ENCODE results near the gene GALNS. TPM values are rescaled to one million over a fixed set of nuclear protein-coding genes. Genes with fewer than 3 reads are reported as not detected.

GALNS gene
- total and polyA plus RNA-seq, 2 of the 8 experiments (the other 6 are each of a cell fraction or from before 2014, with no cell fraction given) = 8.9 to 17.8 TPM

DNA sequence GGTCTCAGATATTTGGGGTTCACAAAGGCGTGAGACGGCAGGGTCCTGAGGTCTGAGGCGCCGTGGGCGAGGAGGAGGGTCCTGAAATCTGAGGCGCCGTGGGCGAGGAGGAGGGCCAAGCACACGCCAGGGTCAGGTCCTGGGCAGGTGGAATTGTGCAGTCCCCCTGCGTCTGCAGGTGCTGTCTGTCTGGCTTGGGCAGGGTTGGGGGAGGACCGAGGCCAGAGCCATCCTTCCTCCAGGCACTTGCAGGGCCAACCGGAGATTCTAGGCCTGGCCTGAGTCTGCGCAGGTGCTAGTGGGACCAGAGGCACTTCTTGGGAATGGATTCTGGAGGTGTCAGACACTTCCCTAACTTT is 42.6 kb downstream of the GALNS start:
- H3K14ac ChIP-seq (ENCODE audit: insufficient read length) = no peak overlapping the region
- H3K18ac ChIP-seq (ENCODE audit: extremely low read depth, low read length) = no peak overlapping the region
- H3K79me2 ChIP-seq (ENCODE audit: control insufficient read depth in 1 of 2, insufficient read depth in 2 of 2, low read length in 2 of 2) = peaks cover 0 to 18% of the 10 kb centered on the region in 2 experiments; a peak in 2 of 4 replicates
- no peak overlapping the region for H3K4me3 ChIP-seq (ENCODE audit: extremely low read depth in 1 of 4, insufficient read depth in 2 of 4, low read depth in 3 of 4, low read length in 4 of 4)
- FAIRE-seq = no peak
- no peak overlapping the region for H3K4ac ChIP-seq (replicated peaks; ENCODE audit: insufficient read length, low read depth, low read length)
- no peak overlapping the region for H2BK120ac ChIP-seq (replicated peaks; ENCODE audit: low read depth, low read length)
- no peaks in the 10 kb centered on the region for H3K9me3 ChIP-seq (ENCODE audit: insufficient read depth in 2 of 2, low read depth in 1 of 2, low read length in 1 of 2)
- H3K79me1 ChIP-seq (ENCODE audit: low read depth, low read length) = 0 out of 2 replicates have a peak, but pooled peaks cover 4% of the 10 kb centered on the region
- H4K8ac ChIP-seq (ENCODE audit: extremely low read depth, insufficient read depth, low read length) = no peak overlapping the region
- no peak overlapping the region for H4K91ac ChIP-seq (replicated peaks; ENCODE audit: insufficient read length, low read length)
- no peaks in the 10 kb centered on the region for H3K27me3 ChIP-seq (replicated peaks in 1 of 4; ENCODE audit: control insufficient read depth in 3 of 4, extremely low read depth in 1 of 4, insufficient read depth in 3 of 4, low read length in 3 of 4)
- H3K23ac ChIP-seq (ENCODE audit: insufficient read length) = no peak overlapping the region
- peaks cover 3 to 16% (median 8%) of the 10 kb centered on the region in 4 experiments for H3K36me3 ChIP-seq (ENCODE audit: control insufficient read depth in 2 of 4, insufficient read depth in 4 of 4, low read length in 3 of 4)
- no peak overlapping the region for H3K56ac ChIP-seq (replicated peaks; ENCODE audit: insufficient read length, low read depth, low read length)
- H3K9ac ChIP-seq (replicated peaks in 1 of 4; ENCODE audit: extremely low read depth in 1 of 4, low read depth in 3 of 4, low read length in 3 of 4) = no peak overlapping the region
- no peak overlapping the region for H2BK20ac ChIP-seq (ENCODE audit: low read length)
- no peak overlapping the region for H2AK5ac ChIP-seq (ENCODE audit: low read depth, low read length)
- no peak overlapping the region for H4K5ac ChIP-seq (ENCODE audit: insufficient read length, low read depth, low read length)
- H2BK5ac ChIP-seq (ENCODE audit: low read depth, low read length) = peak overlapping the region; percentile 44; the same call in 1 of the 2 replicates
- peaks cover 0 to 11% (median 4%) of the 10 kb centered on the region in 4 experiments; a peak in 5 of 7 replicates for H3K4me1 ChIP-seq (replicated peaks in 1 of 4; ENCODE audit: control insufficient read depth in 3 of 4, insufficient read depth in 4 of 4, low read length in 3 of 4)
- POLR2A ChIA-PET (ENCODE audit: partially characterized antibody) = interaction anchor here (1.3 to 5.5 kb wide), 3 partner anchors 9 to 43 kb away, joined by 3 to 25 read pairs (median 4); partner anchors contain the start of genes CDT1, GALNS and TRAPPC2L
- H3K27ac ChIP-seq (ENCODE audit: low read depth, low read length) = no peak overlapping the region
- no peak overlapping the region for H2BK15ac ChIP-seq (ENCODE audit: low read length)
- no peak overlapping the region for H2AFZ ChIP-seq (ENCODE audit: low read length)
- H3K4me2 ChIP-seq (ENCODE audit: insufficient read depth in 1 of 2, low read depth in 2 of 2, low read length in 2 of 2) = no peak overlapping the region
- peaks cover 10% of the 10 kb centered on the region for H3K23me2 ChIP-seq (ENCODE audit: low read depth, low read length)
- H2BK12ac ChIP-seq (ENCODE audit: low read depth, low read length) = peak overlapping the region; percentile 2; the same call in 1 of the 2 replicates
- DNase-seq (ENCODE audit: low read depth in 1 of 2, low spot score in 2 of 2) = no peak
- peaks cover 12 to 18% of the 10 kb centered on the region in 2 experiments for H4K20me1 ChIP-seq (replicated peaks in 1 of 2; ENCODE audit: control insufficient read depth in 1 of 2, insufficient read depth in 2 of 2, low read length in 2 of 2)
- CTCF ChIA-PET (ENCODE audit: partially characterized antibody) = interaction anchor here (1.3 to 5.7 kb wide), 5 partner anchors 21 to 353 kb away, joined by 4 to 29 read pairs (median 8); partner anchors contain the start of genes GALNS and TRAPPC2L
- WGBS, 2 experiments (ENCODE audit: extremely low coverage in 1 of 2, insufficient coverage in 1 of 2, insufficient read length in 1 of 2, insufficient replicate concordance in 2 of 2, low coverage in 1 of 2, low lambda C conversion rate in 2 of 2, missing lambda C conversion rate in 1 of 2) = 92% methylated on average over 13 of the region's 13 CpGs; no CpG with 5 or more reads in 1 of the 2 experiments
- no peak for TF ChIP-seq CBX5 (IDR thresholded peaks at IDR 0.05; ENCODE audit: low read depth, low read length)
- no peak for TF ChIP-seq TAF7 (optimal IDR thresholded peaks at IDR 0.05; ENCODE audit: borderline replicate concordance, low read depth, low read length)
- no peak for TF ChIP-seq SRF (IDR thresholded peaks at IDR 0.05; ENCODE audit: low read depth, low read length)
- no peak for TF ChIP-seq SIRT6 (IDR thresholded peaks at IDR 0.05; ENCODE audit: low read length)
- no peak for TF ChIP-seq POLR2A (IDR thresholded peaks at IDR 0.05; ENCODE audit: control extremely low read depth in 1 of 2, low read depth in 2 of 2, low read length in 2 of 2)
- TF ChIP-seq KDM5A (IDR thresholded peaks at IDR 0.05; ENCODE audit: low read length) = no peak
- TF ChIP-seq POLR2AphosphoS5 (IDR thresholded peaks at IDR 0.05; ENCODE audit: low read depth, low read length) = no peak
- no peak for TF ChIP-seq TAF1 (IDR thresholded peaks at IDR 0.05; ENCODE audit: low read depth, low read length)
